Measurements from ENCODE around the gene RPL5. TPM values are rescaled to one million over a fixed set of nuclear protein-coding genes. Genes with fewer than 3 reads are reported as not detected.
"Not testable (repeated sequence)": the region's sequence is repeated elsewhere in the genome, so short reads cannot be mapped to it uniquely, and the experiment has no call there.

Gene RPL5
- total RNA-seq: 100 to 1,000 TPM; 721 to 748 TPM

DNA sequence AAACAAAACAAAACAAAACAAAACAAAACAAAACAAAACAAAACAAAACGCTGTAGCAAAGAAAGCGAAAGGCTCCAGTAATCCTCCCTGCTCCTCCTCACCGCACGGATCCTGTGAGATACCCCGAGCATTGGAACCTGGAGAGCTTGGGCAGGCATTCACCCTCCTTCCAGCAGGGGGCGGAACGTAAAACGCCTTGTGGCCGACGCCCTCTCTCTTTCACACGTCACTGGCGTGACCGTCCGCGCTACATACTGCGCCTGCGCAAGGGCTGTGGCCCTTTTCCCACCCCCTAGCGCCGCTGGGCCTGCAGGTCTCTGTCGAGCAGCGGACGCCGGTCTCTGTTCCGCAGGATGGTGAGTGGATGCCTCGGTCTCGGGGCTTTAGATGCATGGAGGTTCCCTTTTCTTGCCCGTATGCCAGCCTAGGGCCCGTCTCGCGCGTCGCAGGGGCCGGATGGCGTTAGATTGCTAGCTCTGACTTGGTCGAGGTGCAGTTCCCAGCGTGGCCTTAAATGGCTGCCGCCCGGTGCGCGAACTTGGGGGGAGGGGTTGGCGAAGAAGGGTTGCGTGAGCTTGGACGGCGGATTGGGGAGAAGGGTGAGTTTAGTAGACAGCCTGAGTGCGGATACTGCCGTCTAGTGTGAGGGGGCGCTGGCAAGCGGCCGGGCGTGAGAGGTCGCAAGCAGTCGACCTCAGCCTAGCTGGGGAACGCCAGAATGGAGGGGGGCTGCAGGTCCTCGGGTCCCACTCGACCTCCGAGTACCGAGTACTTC is at the start of gene RPL5:
RPL5 (plus strand) TSS at position 279 of the 775 bp plus-strand sequence; CDS start at position 354, 75 bp downstream.
- H3K27ac Mint-ChIP-seq: peak within 1 kb of the TSS; percentile 97
- POLR2A ChIA-PET: interaction anchor here (0.5 to 0.9 kb wide), 4 partner anchors 9 to 614 kb away, joined by 3 to 5 read pairs (median 4); no protein-coding TSS in a partner anchor
- peaks cover 47% of the 10 kb centered on the region for H3K36me3 Mint-ChIP-seq (ENCODE audit: low read depth)
- H3K4me1 Mint-ChIP-seq: peaks cover 45% of the 10 kb centered on the region
- CTCF ChIA-PET: interaction anchor here (0.5 to 2.5 kb wide), 27 partner anchors 9 to 1313 kb away, joined by 3 to 15 read pairs (median 4); partner anchors contain the start of gene DIPK1A
- peak within 1 kb of the TSS; percentile 99 for H3K4me3 Mint-ChIP-seq
- peak; percentile 98 for DNase-seq
- no peaks in the 10 kb centered on the region for H3K27me3 Mint-ChIP-seq
- H3K9me3 Mint-ChIP-seq: no peaks in the 10 kb centered on the region

- H3K36me3 Mint-ChIP-seq (ENCODE audit: low read depth); POLR2A ChIA-PET; DNase-seq; H3K27ac Mint-ChIP-seq; H3K9me3 Mint-ChIP-seq: not testable (repeated sequence)
- Mint-ChIP-seq H3K4me1 (peaks cover 16% of the 10 kb centered on the region), H3K27me3 (peaks cover 68% of the 10 kb centered on the region), H3K4me3 (peak overlapping the region; percentile 52)
- CTCF ChIA-PET: interaction anchor here (0.6 kb wide), 3 partner anchors 196 to 510 kb away, joined by 3 to 4 read pairs (median 3); no protein-coding TSS in a partner anchor
These were observed 48.3 kb upstream of the RPL5 start for GRCh38 chr1:92783550-92783949.

GRCh38 chr1:92784021-92784638 is 47.7 kb upstream of the RPL5 start:
- Mint-ChIP-seq H3K27ac (no peak overlapping the region), H3K36me3 (ENCODE audit: low read depth) (peaks cover 3% of the 10 kb centered on the region), H3K4me1 (peaks cover 16% of the 10 kb centered on the region), H3K9me3 (no peaks in the 10 kb centered on the region), H3K4me3 (peak overlapping the region; percentile 52), H3K27me3 (peaks cover 65% of the 10 kb centered on the region)
- ChIA-PET POLR2A (no interaction called here), CTCF (interaction anchor here (0.6 kb wide), 1 partner anchor 510 kb away, joined by 3 read pairs; no protein-coding TSS in a partner anchor)
- peak; percentile 58 for DNase-seq

GRCh38 chr1:92784639-92785500 is 47.0 kb upstream of the RPL5 start, which contains the start of gene EVI5:
TSS of gene EVI5 (minus strand) at chr1:92785108. CDS start at chr1:92736546, 48,562 bp downstream.
- Mint-ChIP-seq H3K4me1 (peaks cover 16% of the 10 kb centered on the region), H3K4me3 (peak within 1 kb of the TSS; percentile 62), H3K9me3 (no peaks in the 10 kb centered on the region), H3K27ac (no peak within 1 kb of the TSS), H3K27me3 (peaks cover 66% of the 10 kb centered on the region), H3K36me3 (ENCODE audit: low read depth) (peaks cover 3% of the 10 kb centered on the region)
- POLR2A ChIA-PET: no interaction called here
- CTCF ChIA-PET: no interaction called here
- peak; percentile 41 for DNase-seq

- ChIA-PET POLR2A (no interaction called here), CTCF (no interaction called here)
These were observed 45.5 kb upstream of the RPL5 start for GRCh38 chr1:92786111-92786901.

DNA sequence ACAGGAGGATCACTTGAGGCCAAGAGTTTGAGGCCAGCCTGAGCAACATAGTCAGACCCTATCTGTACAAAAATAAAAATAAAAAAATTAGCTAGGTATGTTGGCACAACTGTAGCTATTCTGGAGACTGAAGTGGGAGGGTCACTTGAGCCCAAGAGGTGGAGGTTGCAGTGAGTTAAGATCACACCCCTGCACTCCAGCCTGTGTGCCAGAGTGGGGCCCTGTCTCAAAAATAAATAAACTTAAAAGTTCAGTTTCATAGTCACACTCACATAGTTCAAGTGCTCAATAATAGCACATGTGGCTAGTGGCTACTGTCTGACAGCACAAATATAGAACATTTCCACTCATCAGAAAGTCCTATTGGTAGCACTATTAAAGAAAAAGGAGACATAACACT is 41.8 kb upstream of the RPL5 start:
- H3K4me1 Mint-ChIP-seq: peaks cover 8% of the 10 kb centered on the region
- no peak for DNase-seq
- peaks cover 3% of the 10 kb centered on the region for H3K36me3 Mint-ChIP-seq (ENCODE audit: low read depth)
- ChIA-PET POLR2A (no interaction called here), CTCF (no interaction called here)
- peaks cover 81% of the 10 kb centered on the region for H3K27me3 Mint-ChIP-seq
- no peak overlapping the region for H3K4me3 Mint-ChIP-seq
- H3K27ac Mint-ChIP-seq: no peak overlapping the region
- no peaks in the 10 kb centered on the region for H3K9me3 Mint-ChIP-seq

More at GRCh38 chr1:92786111-92786901, 45.5 kb upstream of the RPL5 start:
- Mint-ChIP-seq H3K36me3 (ENCODE audit: low read depth) (peaks cover 3% of the 10 kb centered on the region), H3K4me3 (no peak overlapping the region), H3K27ac (no peak overlapping the region), H3K4me1 (peaks cover 16% of the 10 kb centered on the region), H3K9me3 (no peaks in the 10 kb centered on the region), H3K27me3 (peaks cover 70% of the 10 kb centered on the region)
- DNase-seq: no peak

- Mint-ChIP-seq H3K9me3 (no peaks in the 10 kb centered on the region), H3K36me3 (ENCODE audit: low read depth) (peaks cover 3% of the 10 kb centered on the region), H3K27ac (no peak overlapping the region), H3K27me3 (peaks cover 80% of the 10 kb centered on the region), H3K4me3 (no peak overlapping the region), H3K4me1 (peaks cover 3% of the 10 kb centered on the region)
- DNase-seq: no peak
- ChIA-PET CTCF (no interaction called here), POLR2A (no interaction called here)
These were observed 41.0 kb upstream of the RPL5 start for GRCh38 chr1:92790867-92791266.

- Mint-ChIP-seq H3K4me3 (no peak overlapping the region), H3K36me3 (ENCODE audit: low read depth) (no peaks in the 10 kb centered on the region), H3K27me3 (peaks cover 75% of the 10 kb centered on the region), H3K9me3 (no peaks in the 10 kb centered on the region), H3K27ac (no peak overlapping the region), H3K4me1 (no peaks in the 10 kb centered on the region)
- DNase-seq: no peak
- POLR2A ChIA-PET: no interaction called here
- CTCF ChIA-PET: interaction anchor here (0.6 kb wide), 1 partner anchor 1545 kb away, joined by 3 read pairs; no protein-coding TSS in a partner anchor
These were observed 40.3 kb upstream of the RPL5 start for GRCh38 chr1:92791487-92792066.

GRCh38 chr1:92792340-92792782 is 39.5 kb upstream of the RPL5 start:
- Mint-ChIP-seq H3K4me3 (no peak overlapping the region), H3K36me3 (ENCODE audit: low read depth) (no peaks in the 10 kb centered on the region), H3K27me3 (peaks cover 74% of the 10 kb centered on the region), H3K4me1 (no peaks in the 10 kb centered on the region), H3K9me3 (no peaks in the 10 kb centered on the region), H3K27ac (no peak overlapping the region)
- ChIA-PET POLR2A (no interaction called here), CTCF (interaction anchor here (0.6 to 1.1 kb wide), 2 partner anchors 34 to 939 kb away, joined by 3 to 4 read pairs; no protein-coding TSS in a partner anchor)
- no peak for DNase-seq

- Mint-ChIP-seq H3K27me3 (peaks cover 68% of the 10 kb centered on the region), H3K9me3 (no peaks in the 10 kb centered on the region), H3K4me3 (no peak overlapping the region), H3K4me1 (no peaks in the 10 kb centered on the region), H3K36me3 (ENCODE audit: low read depth) (no peaks in the 10 kb centered on the region), H3K27ac (no peak overlapping the region)
- DNase-seq: no peak
- POLR2A ChIA-PET: no interaction called here
- CTCF ChIA-PET: interaction anchor here (0.7 kb wide), 1 partner anchor 12 kb away, joined by 3 read pairs; no protein-coding TSS in a partner anchor
These were observed 36.7 kb upstream of the RPL5 start for GRCh38 chr1:92795166-92795565.

GRCh38 chr1:92797297-92797696 is 34.5 kb upstream of the RPL5 start:
- DNase-seq: no peak
- no peaks in the 10 kb centered on the region for H3K4me1 Mint-ChIP-seq
- CTCF ChIA-PET: no interaction called here
- no peaks in the 10 kb centered on the region for H3K9me3 Mint-ChIP-seq
- no peaks in the 10 kb centered on the region for H3K36me3 Mint-ChIP-seq (ENCODE audit: low read depth)
- H3K27me3 Mint-ChIP-seq: peaks cover 53% of the 10 kb centered on the region
- POLR2A ChIA-PET: no interaction called here
- no peak overlapping the region for H3K4me3 Mint-ChIP-seq
- no peak overlapping the region for H3K27ac Mint-ChIP-seq

DNA sequence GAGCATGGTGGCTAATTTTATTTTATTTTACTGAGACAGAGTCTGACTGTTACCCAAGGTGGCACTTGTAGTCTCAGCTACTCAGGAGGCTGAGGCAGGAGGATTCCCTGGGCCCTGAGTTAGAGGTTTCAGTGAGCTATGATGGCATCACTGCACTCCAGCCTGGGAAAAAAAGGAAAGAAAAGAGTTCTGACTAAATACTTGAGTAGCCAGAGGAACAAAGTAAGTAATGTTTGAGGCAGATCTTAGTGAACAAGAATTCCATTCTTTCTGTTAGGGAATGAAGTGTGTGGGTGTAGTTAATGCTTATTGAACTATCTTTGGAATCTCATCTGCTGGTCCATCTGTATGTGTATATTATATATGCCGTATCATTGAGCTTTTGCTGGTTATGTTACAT is 33.9 kb upstream of the RPL5 start:
- Mint-ChIP-seq H3K36me3 (ENCODE audit: low read depth) (no peaks in the 10 kb centered on the region), H3K27ac (no peak overlapping the region), H3K9me3 (no peaks in the 10 kb centered on the region), H3K4me3 (no peak overlapping the region), H3K27me3 (peaks cover 48% of the 10 kb centered on the region), H3K4me1 (no peaks in the 10 kb centered on the region)
- no peak for DNase-seq
- CTCF ChIA-PET: no interaction called here
- POLR2A ChIA-PET: no interaction called here
